GM12865 (cell line): Measurements from ENCODE around the gene MICAL3.
A peak's percentile ranks its signal among the peaks of the same experiment; 100 is the strongest.

Source experiments
- DNase-seq: peaks from one replicate; pipeline ENCODE4 v3.0.0; 2010; ENCODE audit warnings: low read depth
- H3K4me3 ChIP-seq: 2 replicates; pipeline ENCODE4 v1.5.1; 2011; ENCODE audit warnings: mild to moderate bottlenecking, low read depth, low read length, control low read depth
- CTCF ChIP-seq: IDR thresholded peaks from 2 replicates; pipeline ENCODE4 v1.5.1; 2011; ENCODE audit warnings: low read length, control low read depth, low read depth, inconsistent platforms; ENCODE audit not compliant: insufficient read depth; ENCODE audit errors: missing control alignments

The MICAL3 gene

GRCh38 chr22:17920992-17921650 lies 103.2 kb downstream of the MICAL3 start:
- no peak for DNase-seq
- no peak overlapping the region for H3K4me3 ChIP-seq
- TF ChIP-seq CTCF, result no peak

- no peak overlapping the region for H3K4me3 ChIP-seq
- no peak for TF ChIP-seq CTCF
- no peak for DNase-seq
Observed at GRCh38 chr22:17920145-17920605, 104.2 kb downstream of the MICAL3 start.

GRCh38 chr22:17919276-17920144 lies 104.9 kb downstream of the MICAL3 start:
- DNase-seq, result no peak
- H3K4me3 ChIP-seq, result no peak overlapping the region
- no peak for TF ChIP-seq CTCF

GRCh38 chr22:17918840-17919239 lies 105.5 kb downstream of the MICAL3 start:
- TF ChIP-seq CTCF, result no peak
- no peak for DNase-seq
- H3K4me3 ChIP-seq, result no peak overlapping the region

GRCh38 chr22:17917490-17917983 lies 106.8 kb downstream of the MICAL3 start:
- no peak for TF ChIP-seq CTCF
- no peak overlapping the region for H3K4me3 ChIP-seq
- DNase-seq, result peak; percentile 19

GRCh38 chr22:17916226-17916889 lies 108.0 kb downstream of the MICAL3 start:
- no peak for DNase-seq
- no peak overlapping the region for H3K4me3 ChIP-seq
- TF ChIP-seq CTCF, result no peak
